B cell (primary cell): ENCODE measurements around the gene VEZT.

ENCODE experiments used
- CTCF ChIP-seq: fragments of 200-600 bp; IDR thresholded peaks from one replicate; pipeline ENCODE4 v1.8.0; 2022; ENCODE audit warnings: antibody characterized with exemption, mild to moderate bottlenecking
- EZH2 ChIP-seq: IDR thresholded peaks from 2 replicates; pipeline ENCODE4 v1.6.1; 2012; ENCODE audit warnings: borderline replicate concordance, low read depth, mild to moderate bottlenecking, moderate library complexity, low read length; ENCODE audit not compliant: insufficient read depth, poor library complexity, severe bottlenecking

DNA sequence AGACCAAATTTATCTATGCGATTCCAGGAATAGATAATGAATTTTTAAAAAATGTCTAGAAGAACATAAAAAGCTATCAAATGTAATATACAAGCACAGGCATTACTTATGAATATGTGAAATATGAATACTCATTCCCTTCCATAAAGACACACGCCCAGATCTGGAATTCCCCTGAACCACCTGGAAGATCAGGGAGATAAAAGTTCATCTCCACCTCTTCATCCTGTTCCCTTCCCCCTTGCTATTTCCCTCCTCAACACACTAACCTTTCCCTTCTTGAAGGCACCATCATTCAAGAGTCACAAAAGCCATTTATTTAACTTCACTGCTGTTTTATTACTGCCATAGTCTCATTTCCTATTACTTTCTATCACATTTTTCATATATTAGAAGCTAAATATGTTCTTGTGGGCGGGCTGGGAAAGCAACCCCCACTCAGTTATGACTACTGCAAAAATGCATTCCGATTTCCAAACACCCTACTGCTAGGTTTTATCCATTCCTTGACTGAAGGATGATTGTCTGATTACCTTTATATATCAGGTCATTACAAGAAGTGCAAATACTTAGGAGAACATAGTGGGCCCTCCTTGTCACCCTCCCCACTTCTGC, 16.4 kb upstream of the VEZT start:
- no peak for TF ChIP-seq CTCF
- no peak for TF ChIP-seq EZH2
